Stimulated activated CD4-positive, alpha-beta T cell treated with anti-CD3 and anti-CD28 coated beads, Interleukin-4, amount 100 ng/mL, for 48 hours (primary cell): Measurements from ENCODE around the gene PCAT6.
A peak's percentile ranks its signal among the peaks of the same experiment; 100 is the strongest.

Experiments
- DNase-seq, 2 donors: peaks; one replicate each; pipeline ENCODE4 v3.0.0-alpha.2; 2020; ENCODE audit warnings: low read depth in 2 of 2

The PCAT6 gene

DNA sequence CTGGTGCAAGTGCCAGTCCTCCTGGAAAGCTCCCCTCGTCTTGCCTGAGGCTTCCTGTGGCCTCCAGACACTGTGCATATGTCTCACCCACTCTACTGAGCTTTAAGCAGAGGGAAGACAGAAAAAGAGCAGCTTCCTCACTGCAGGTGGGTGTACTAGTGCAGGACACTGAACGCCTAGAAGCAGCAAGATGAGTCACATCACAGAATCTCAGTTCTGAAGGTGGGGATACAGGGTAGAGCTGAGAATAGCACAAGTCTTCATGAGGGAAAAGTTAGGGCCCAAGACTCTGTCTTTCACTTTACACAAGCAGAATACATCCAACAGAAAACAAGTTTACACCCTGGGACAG is 37.4 kb downstream of the PCAT6 start:
- DNase-seq = no peak

- no peak for DNase-seq
These were observed 40.0 kb downstream of the PCAT6 start for GRCh38 chr1:202850593-202851362.

- DNase-seq = peak in 1 of 2 donors; percentile 45
These were observed 41.6 kb downstream of the PCAT6 start for GRCh38 chr1:202852163-202852904.

- no peak for DNase-seq
These were observed 44.0 kb downstream of the PCAT6 start for GRCh38 chr1:202854787-202855186.

- DNase-seq = no peak
These were observed 45.3 kb downstream of the PCAT6 start for GRCh38 chr1:202856014-202856413.

DNA sequence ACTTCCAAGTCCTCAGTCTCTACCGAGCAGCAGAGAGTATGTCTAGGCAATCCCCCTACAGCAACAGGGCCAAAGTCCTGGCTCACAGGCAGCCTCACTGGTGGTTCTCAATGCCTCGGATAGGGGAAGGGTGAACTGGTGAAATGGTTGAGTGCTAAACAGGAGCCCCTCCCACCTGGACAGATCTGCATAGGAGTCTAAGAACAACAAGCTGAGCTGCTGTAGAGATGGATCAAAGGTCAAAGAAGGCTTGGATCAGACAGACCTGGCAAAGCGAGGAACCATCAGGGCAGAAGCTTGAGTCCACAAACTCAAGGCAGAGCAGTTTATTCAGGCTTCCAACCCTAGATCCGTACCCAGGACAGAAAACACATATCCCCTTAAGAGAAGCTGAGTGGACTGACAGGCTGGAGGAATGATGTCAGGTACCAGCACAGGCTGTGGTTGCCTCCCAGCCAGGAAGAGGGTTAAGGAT is 46.4 kb downstream of the PCAT6 start:
- DNase-seq = no peak

DNA sequence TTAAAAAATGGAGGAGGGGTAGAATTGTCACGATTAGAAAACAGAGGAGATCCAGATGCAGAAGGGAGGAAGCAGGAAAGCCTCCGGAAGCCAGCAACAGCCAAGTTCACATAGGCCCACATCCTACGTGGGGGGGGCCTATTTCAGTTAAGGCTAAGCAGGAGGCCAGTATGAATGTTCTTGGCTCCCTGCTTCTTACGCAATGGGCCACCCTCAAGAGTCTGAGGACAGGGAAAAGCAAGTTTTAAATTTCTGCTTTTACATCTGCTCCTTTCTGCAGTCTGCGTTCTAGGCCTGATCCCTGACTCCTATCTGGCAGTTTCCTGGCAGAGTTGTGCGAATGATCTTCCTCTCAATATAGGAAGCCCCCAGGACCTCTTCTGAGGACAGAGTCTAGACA is 47.6 kb downstream of the PCAT6 start:
- DNase-seq = no peak

DNA sequence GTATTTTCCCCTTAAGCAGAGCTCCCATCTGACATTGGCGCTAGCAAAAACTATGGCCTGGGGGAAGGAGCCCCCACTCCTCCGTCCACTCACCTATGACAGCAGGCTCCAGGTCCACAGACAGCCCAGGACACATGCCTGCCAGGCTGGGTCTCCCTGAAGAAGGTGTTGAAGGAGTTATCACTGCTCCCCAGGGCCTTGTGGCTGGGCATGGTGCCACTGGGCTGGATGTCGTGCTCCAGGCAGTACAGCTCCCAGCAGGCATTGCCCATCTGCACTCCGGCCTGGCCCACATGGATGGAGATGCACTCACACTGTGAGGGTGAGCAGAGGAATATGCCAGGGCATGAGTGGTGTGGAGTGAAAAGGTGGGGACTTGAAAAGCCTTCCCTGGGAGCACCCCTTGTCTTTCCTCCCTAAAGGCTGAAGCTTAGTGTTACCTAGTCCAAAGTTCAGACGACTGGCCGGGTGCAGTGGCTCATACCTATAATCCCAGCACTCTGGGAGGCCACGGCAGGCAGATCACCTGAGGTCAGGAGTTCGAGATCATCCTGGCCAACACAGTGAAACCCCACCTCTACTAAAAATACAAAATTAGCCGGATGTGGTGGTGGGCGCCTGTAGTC is 48.1 kb downstream of the PCAT6 start:
- no peak for DNase-seq

- peak in 1 of 2 donors; percentile 28 for DNase-seq
These were observed 50.1 kb downstream of the PCAT6 start for GRCh38 chr1:202860744-202861419.
